GM13976 (cell line): Measurements from ENCODE around the gene SLC22A23.

Source experiments
- DNase-seq: peaks from one replicate; pipeline ENCODE4 v3.0.0; 2012; ENCODE audit warnings: low spot score
- CTCF ChIP-seq: IDR thresholded peaks from 2 replicates; pipeline ENCODE4 v1.5.1; 2012; ENCODE audit warnings: borderline replicate concordance, mild to moderate bottlenecking; ENCODE audit not compliant: insufficient read depth; ENCODE audit errors: extremely low read depth, missing control alignments, control extremely low read depth
- in situ Hi-C: fragments of 300-500 bp; cut with MboI; formaldehyde crosslinking; loops from one replicate; pipeline ENCODE4 v1.12.0; 2022; ENCODE audit warnings: low sequenced_read_pairs, mixed read lengths, inconsistent platforms; ENCODE audit not compliant: unreplicated experiment

Gene SLC22A23

DNA sequence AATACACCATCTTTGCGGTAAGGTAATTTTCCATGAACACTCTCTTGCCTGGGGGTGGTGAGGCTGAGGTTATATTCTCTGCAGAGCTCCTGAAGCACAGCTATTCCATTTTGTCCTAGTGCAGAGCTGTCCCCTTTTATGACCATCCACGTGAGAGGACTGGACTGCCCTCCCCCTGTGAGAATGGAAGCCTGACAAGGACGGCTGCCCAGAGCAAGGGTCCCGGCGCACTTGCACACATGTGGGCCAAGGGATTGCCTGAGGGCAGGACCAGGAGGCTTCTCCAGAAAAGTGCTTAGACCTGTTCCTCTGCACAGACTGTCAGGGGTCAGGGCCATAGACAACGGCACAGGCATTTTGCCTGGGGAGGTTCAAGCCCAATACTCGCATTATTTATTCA, 48.2 kb downstream of the SLC22A23 start:
- DNase-seq: no peak
- in situ Hi-C loops: no loop called here
- no peak for TF ChIP-seq CTCF

DNA sequence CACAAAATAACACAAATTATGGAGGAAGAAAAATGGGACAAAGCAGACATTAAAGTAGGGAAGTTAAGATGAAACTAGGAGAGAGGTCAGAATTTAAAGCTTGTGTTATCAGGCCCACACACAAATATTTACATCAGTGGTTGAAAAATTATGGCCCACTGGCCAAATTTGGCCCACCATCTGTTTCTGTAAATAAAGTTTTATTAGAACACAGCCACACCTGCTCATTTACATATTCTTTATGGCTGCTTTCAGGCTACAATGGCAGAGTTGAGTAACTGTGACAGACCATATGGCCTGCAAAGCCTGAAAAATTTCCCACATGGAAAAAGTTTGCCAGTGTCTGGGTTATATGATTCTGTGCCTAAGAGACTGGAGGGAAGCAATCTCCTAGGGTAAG, 49.0 kb downstream of the SLC22A23 start:
- TF ChIP-seq CTCF: no peak
- DNase-seq: no peak
- in situ Hi-C loops: no loop called here

- no peak for TF ChIP-seq CTCF
- in situ Hi-C loops: no loop called here
- DNase-seq: no peak
Measured at GRCh38 chr6:3406891-3407809, 49.7 kb downstream of the SLC22A23 start.

DNA sequence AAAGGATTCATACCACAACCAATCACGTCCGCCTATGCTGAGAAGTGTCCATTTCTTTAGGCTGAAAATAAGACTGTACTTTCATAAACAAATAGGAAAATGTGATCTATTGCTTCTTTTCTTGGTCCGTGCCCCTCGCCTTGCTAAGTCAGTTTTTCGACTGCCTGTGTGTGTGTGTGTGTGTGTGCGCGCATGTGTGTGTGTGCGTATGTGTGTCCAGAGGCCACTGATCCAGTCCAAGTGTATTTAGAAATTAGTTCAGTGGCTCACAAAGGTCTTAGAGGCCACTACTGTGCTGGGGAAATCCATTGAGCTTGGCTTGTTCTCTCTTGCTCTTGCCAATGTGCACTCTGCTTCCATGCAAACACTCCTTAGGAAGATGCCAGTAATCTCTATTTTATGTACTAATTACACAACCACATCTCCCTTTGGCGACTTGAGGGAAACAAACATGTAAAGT, 50.5 kb downstream of the SLC22A23 start:
- in situ Hi-C loops: no loop called here
- no peak for TF ChIP-seq CTCF
- DNase-seq: no peak

DNA sequence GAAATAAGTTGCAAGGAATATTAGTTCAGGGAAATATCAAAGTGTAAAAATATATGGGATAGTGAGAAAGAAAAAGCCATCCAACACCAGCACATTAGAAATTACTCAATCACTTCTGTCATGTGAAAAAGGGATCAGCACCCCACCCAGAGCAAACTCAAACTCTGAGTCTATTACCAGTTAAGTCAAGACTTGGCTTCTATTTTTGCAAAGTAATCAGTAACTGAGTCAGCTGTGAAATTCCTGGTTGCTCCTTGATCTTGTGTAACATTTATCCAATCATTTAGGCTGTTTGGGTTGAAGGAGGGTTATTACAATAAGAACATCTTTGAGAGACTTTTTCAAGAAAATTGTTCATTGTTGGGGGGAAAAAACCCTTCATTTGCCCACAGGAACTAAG, 51.2 kb downstream of the SLC22A23 start:
- in situ Hi-C loops: no loop called here
- TF ChIP-seq CTCF: no peak
- no peak for DNase-seq

GRCh38 chr6:3405182-3405518, 51.7 kb downstream of the SLC22A23 start:
- TF ChIP-seq CTCF: no peak
- in situ Hi-C loops: no loop called here
- DNase-seq: no peak
